GM12878 (cell line): ENCODE measurements around the gene CA14. TPM values are rescaled to one million over a fixed set of nuclear protein-coding genes. Genes with fewer than 3 reads are reported as not detected.

Source experiments
- BMI1 ChIP-seq: fragments of 450-650 bp; IDR thresholded peaks from 2 replicates; pipeline ENCODE4 v1.6.1; 2016; ENCODE audit warnings: mild to moderate bottlenecking, moderate library complexity, borderline replicate concordance
- CHD4 ChIP-seq: fragments of 200-600 bp; sonication (generic); IDR thresholded peaks from 2 replicates; pipeline ENCODE4 v1.6.1; 2016; ENCODE audit warnings: mild to moderate bottlenecking
- DPF2 ChIP-seq: fragments of 450-650 bp; IDR thresholded peaks from 2 replicates; pipeline ENCODE4 v1.6.1; 2017; ENCODE audit warnings: mild to moderate bottlenecking
- HCFC1 ChIP-seq: fragments of 150-350 bp; IDR thresholded peaks from 2 replicates; pipeline ENCODE4 v1.6.1; 2014; ENCODE audit warnings: low read length
- HDGF ChIP-seq: fragments of 450-650 bp; IDR thresholded peaks from 2 replicates; pipeline ENCODE4 v1.6.1; 2016; ENCODE audit warnings: antibody characterized with exemption
- IKZF2 ChIP-seq, 2 experiments: fragments of 450-650 bp; IDR thresholded peaks; 2 replicates each; pipeline ENCODE4 v1.6.1; 2017; ENCODE audit warnings: mild to moderate bottlenecking in 2 of 2, moderate library complexity in 2 of 2
- IRF4 ChIP-seq: IDR thresholded peaks from 2 replicates; pipeline ENCODE4 v1.6.1; 2011; ENCODE audit warnings: low read depth, low read length
- MLLT1 ChIP-seq: fragments of 450-650 bp; IDR thresholded peaks from 2 replicates; pipeline ENCODE4 v1.6.1; 2016; ENCODE audit warnings: mild to moderate bottlenecking
- MTA3 ChIP-seq: IDR thresholded peaks from 2 replicates; pipeline ENCODE4 v1.6.1; 2012; ENCODE audit warnings: low read length, inconsistent platforms, borderline replicate concordance
- NFXL1 ChIP-seq: fragments of 450-650 bp; IDR thresholded peaks from 2 replicates; pipeline ENCODE4 v1.6.1; 2017; ENCODE audit warnings: antibody characterized with exemption, mild to moderate bottlenecking, borderline replicate concordance
- NFYA ChIP-seq: IDR thresholded peaks from 2 replicates; pipeline ENCODE4 v1.6.1; 2011; ENCODE audit warnings: low read depth, mild to moderate bottlenecking, low read length, improper control_type of control experiment, borderline replicate concordance
- PBX3 ChIP-seq: IDR thresholded peaks from 2 replicates; pipeline ENCODE4 v1.6.1; 2011; ENCODE audit warnings: mild to moderate bottlenecking, low read depth, low read length, moderate library complexity; ENCODE audit not compliant: insufficient replicate concordance
- POU2F2 ChIP-seq: IDR thresholded peaks from 3 replicates; pipeline ENCODE4 v1.6.1; 2011; ENCODE audit warnings: low read depth, mild to moderate bottlenecking, low read length, borderline replicate concordance
- RAD51 ChIP-seq: fragments of 450-650 bp; IDR thresholded peaks from 2 replicates; pipeline ENCODE4 v1.6.1; 2016; ENCODE audit warnings: moderate library complexity, mild to moderate bottlenecking, inconsistent platforms
- REST ChIP-seq: IDR thresholded peaks from 2 replicates; pipeline ENCODE4 v1.6.1; 2012; ENCODE audit warnings: mild to moderate bottlenecking, low read depth, low read length
- TAF1 ChIP-seq: IDR thresholded peaks from 2 replicates; pipeline ENCODE4 v1.6.1; 2011; ENCODE audit warnings: mild to moderate bottlenecking, low read depth, low read length, borderline replicate concordance
- TCF12 ChIP-seq: IDR thresholded peaks from 2 replicates; pipeline ENCODE4 v1.6.1; 2011; ENCODE audit warnings: low read depth, mild to moderate bottlenecking, low read length
- YY1 ChIP-seq: IDR thresholded peaks from 2 replicates; pipeline ENCODE4 v1.6.1; 2011; ENCODE audit warnings: low read depth, mild to moderate bottlenecking, low read length
- polyA plus RNA-seq, 11 experiments: library from polyadenylated mRNA; depleted of rRNA in 4 of 11; unstranded in 6 of 11; stranded (reverse) in 5 of 11; fragments of >200 nt; fragmentation: Nextera tagmentation in 4 of 11; fragmentation: Illumina TruSeq in 1 of 11; extraction: Ambion mirVana in 4 of 11; extraction: Trizol in 1 of 11; gene quantifications; 1 replicate in 1 of 11; 2 replicates in 10 of 11; pipeline versions ENCODE4 v1.2.1 to v1.2.3, GENCODE V29; 2011 to 2016; ENCODE audit warnings: inconsistent platforms in 2 of 11, missing spikeins in 2 of 11, low read depth in 1 of 11
- total RNA-seq, 4 experiments: library from RNA; depleted of rRNA in 3 of 4; stranded (reverse); fragments of >200 nt in 3 of 4; fragmentation: Illumina TruSeq in 1 of 4; extraction: Trizol in 1 of 4; gene quantifications; 2 replicates each; pipeline versions ENCODE4 v1.2.1 to v1.2.3, GENCODE V29; 2013 to 2021
- TF ChIP-seq, protein P1 (sequence below): fragments of 450-650 bp; IDR thresholded peaks from 2 replicates; pipeline ENCODE4 v1.6.1; 2017; ENCODE audit warnings: mild to moderate bottlenecking

Gene CA14
- total and polyA plus RNA-seq, 10 of the 15 experiments (the other 5 are each of a cell fraction or from before 2014, with no cell fraction given), result 0.11 to 0.35 (median 0.29) TPM; not detected in 6

GRCh38 chr1:150235852-150236613 lies 21.5 kb upstream of the CA14 start, which contains the start of gene ANP32E (continued):
- TF ChIP-seq NFYA (peak; percentile 89), POU2F2 (peak; percentile 95), IRF4 (peak; percentile 63; the same call in 1 of the 2 replicates), MTA3 (no peak), HDGF (peak; percentile 98), TAF1 (peak; percentile 100), BMI1 (no peak), NFXL1 (no peak), HCFC1 (0 out of 2 replicates have a peak, but pooled peaks have one; percentile 34), DPF2 (peak; percentile 90), PBX3 (peak; percentile 95), RAD51 (peak; percentile 11), TCF12 (peak; percentile 57; the same call in 1 of the 2 replicates), MLLT1 (peak; percentile 99), CHD4 (no peak), IKZF2 (IDR thresholded peaks at IDR 0.05) (peak in 1 of 2 experiments; percentile 74; a peak in 2 of 4 replicates), YY1 (peak; percentile 97), REST (peak; percentile 72)
- TF ChIP-seq, protein P1, sequence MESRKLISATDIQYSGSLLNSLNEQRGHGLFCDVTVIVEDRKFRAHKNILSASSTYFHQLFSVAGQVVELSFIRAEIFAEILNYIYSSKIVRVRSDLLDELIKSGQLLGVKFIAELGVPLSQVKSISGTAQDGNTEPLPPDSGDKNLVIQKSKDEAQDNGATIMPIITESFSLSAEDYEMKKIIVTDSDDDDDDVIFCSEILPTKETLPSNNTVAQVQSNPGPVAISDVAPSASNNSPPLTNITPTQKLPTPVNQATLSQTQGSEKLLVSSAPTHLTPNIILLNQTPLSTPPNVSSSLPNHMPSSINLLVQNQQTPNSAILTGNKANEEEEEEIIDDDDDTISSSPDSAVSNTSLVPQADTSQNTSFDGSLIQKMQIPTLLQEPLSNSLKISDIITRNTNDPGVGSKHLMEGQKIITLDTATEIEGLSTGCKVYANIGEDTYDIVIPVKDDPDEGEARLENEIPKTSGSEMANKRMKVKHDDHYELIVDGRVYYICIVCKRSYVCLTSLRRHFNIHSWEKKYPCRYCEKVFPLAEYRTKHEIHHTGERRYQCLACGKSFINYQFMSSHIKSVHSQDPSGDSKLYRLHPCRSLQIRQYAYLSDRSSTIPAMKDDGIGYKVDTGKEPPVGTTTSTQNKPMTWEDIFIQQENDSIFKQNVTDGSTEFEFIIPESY, result no peak
